LNCAP (cell line): ENCODE results near the gene CFAP58.

Experiments
- TF ChIP-seq, protein P1 (sequence below): fragments of 450-650 bp; IDR thresholded peaks from 2 replicates; pipeline ENCODE4 v1.5.1; 2017; ENCODE audit warnings: mild to moderate bottlenecking

Gene CFAP58

DNA sequence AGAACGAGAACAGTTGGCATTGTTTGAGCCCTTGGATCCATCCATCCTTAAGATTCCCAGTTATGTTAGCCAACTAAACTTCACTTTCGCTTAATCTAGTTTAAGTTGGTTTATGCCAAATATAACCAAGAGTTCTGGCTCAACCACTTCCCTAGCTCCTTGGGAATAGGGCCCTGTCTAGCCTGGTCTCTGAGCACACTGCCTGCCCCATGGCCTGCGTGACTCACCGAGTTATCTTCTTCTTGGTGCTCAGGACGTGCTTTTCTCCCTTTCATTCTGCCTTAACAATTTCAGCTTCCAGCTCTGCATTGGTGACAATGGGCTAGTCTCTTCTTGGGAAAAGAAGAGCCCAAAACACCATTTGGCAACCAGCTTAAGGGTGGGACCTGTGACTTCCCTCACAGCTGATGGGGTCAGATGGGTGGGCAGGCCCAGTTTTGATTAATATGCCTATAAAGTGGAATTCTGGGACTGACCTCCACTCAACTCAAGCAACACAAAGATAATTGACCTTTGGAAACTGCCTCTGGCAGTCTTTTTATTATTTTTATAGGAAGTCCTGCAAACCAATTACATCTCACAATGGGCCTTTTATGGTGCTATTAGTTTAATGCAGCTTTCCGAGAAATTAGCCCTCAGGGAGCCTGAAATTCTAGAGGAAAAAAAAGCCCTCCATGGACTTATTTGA, 126.4 kb downstream of the CFAP58 start:
- TF ChIP-seq, protein P1, sequence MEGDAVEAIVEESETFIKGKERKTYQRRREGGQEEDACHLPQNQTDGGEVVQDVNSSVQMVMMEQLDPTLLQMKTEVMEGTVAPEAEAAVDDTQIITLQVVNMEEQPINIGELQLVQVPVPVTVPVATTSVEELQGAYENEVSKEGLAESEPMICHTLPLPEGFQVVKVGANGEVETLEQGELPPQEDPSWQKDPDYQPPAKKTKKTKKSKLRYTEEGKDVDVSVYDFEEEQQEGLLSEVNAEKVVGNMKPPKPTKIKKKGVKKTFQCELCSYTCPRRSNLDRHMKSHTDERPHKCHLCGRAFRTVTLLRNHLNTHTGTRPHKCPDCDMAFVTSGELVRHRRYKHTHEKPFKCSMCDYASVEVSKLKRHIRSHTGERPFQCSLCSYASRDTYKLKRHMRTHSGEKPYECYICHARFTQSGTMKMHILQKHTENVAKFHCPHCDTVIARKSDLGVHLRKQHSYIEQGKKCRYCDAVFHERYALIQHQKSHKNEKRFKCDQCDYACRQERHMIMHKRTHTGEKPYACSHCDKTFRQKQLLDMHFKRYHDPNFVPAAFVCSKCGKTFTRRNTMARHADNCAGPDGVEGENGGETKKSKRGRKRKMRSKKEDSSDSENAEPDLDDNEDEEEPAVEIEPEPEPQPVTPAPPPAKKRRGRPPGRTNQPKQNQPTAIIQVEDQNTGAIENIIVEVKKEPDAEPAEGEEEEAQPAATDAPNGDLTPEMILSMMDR: no peak

DNA sequence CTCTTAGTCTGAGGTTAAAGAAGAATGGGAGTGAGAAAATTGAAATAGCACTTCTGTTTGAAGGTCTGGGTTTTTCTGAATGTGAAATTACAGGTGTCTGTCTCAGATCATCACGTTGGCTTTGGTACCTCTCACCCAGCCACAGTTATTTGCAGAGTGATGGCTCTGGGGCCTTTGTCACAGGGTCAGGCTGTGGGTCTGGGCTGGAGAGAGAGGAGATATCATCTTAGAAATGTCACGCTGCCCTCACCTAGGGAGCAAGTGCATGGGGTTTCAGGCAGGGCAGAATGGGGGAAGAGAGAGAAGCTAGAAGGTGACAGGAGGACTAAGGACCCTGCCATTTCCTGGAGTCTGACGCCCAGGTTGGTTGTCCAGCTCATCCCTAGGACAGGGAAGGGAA, 127.2 kb downstream of the CFAP58 start:
- TF ChIP-seq, protein P1: no peak

DNA sequence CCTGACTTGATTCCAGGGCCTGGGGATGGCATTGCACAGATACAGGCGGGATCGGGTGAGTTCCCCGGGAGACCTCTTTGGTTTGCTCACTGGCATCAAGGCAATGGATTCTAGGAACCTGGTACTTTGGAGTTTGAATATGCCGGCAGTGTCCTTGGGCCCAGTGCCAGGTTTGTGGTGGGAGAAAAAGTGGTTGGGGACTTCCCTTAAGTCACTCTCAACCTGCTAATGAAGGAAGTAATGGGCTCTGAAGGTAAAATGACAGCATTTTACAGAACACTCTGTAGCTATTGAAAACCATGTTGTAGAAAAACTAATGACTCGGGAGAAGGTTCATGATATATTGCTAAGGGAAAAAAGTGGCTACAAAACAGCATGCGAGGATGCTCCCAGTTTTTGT, 129.9 kb downstream of the CFAP58 start:
- TF ChIP-seq, protein P1: no peak

GRCh38 chr10:104485632-104486031, 132.0 kb downstream of the CFAP58 start:
- TF ChIP-seq, protein P1: no peak

DNA sequence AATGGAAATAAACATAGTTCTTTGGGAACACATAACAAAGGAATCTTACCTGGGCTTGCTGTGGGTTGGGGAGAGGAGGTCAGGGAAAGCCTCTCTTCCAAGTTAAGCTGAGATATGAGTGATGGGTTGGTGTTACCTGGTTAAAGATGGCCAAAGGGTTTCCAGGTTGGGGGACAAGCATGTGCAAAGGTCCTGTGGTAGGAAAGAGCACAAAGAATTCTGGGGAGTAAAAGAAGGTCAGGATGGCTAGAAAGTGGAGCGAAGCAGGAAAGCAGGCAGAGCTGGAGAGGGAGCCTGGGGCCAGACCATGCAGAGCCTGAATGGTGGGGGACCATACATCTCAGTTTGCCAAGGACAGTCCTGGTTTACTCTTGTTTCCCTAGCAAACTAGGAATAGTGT, 133.2 kb downstream of the CFAP58 start:
- TF ChIP-seq, protein P1: no peak

DNA sequence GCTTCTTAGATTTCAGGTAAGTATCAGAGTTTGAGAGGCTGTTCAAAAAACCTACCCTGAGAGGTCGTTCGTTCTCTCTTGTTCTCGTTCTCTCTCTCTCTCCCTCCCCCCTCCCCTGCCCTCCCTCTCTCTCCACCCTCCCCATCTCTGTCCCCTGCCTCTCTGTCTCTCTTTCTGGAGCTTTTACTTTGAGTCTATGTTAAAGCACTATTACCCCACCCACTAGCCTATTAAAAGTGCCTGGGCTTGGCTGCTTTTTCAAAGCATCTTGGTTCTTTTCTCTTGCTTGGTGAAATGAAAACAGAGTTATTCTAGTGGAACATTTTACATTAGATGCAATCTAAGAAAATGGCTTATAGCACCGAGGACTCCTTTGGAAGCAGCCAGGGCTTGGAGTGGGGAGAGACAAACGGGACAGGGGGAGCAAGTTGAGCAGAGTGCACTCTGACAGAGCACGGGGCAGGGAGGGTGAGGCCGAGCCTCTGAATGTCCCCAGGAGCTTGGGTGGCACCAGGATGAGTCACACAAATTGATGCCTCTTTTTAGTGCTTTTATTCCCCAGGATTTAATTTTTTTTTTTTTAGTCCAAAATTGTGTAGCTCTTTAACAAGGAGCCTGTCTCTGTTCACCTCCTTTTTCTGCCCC, 134.3 kb downstream of the CFAP58 start:
- TF ChIP-seq, protein P1: no peak

- TF ChIP-seq, protein P1: no peak
Measured at GRCh38 chr10:104488439-104488832, 134.8 kb downstream of the CFAP58 start.
